ELR (cell line): ENCODE data around the gene TRPT1.

Source experiments
- DNase-seq: peaks from one replicate; pipeline ENCODE4 v3.0.0-alpha.2; 2015; ENCODE audit warnings: low read depth

The TRPT1 gene

GRCh38 chr11:64178203-64178602 lies 47.8 kb downstream of the TRPT1 start:
- DNase-seq, result no peak

GRCh38 chr11:64176751-64177150 lies 49.2 kb downstream of the TRPT1 start:
- no peak for DNase-seq
